HPDE6-E6E7 (cell line): ENCODE data around the gene REXO1.

Experiments used
- DNase-seq: peaks from one replicate; pipeline ENCODE4 v3.0.0; 2011; ENCODE audit warnings: missing footprints; ENCODE audit errors: extremely low spot score

The REXO1 gene

DNA sequence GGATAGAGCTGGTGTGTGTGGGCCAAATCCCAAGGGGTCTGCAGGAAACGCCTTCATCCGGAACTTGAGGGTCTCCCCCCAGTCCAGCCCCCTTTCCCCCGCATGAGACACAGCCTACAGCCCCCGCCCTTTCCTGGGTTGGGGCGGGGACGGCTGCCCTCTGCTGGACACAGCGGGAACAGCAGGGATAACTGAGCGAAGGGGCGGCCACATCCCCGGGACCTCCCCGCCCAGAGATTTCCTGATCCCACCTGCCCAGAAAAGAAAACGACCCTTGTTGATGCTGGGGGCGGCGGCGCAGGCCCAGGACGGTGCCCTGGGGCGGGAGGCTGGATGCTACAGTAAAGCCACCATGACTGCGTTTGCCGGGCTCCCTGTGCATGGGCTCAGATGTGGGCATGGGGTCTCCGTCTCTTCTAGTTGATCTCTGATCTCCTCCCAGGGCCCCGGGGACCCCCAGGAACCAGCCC is 80.8 kb downstream of the REXO1 start:
- peak; percentile 46 for DNase-seq

DNA sequence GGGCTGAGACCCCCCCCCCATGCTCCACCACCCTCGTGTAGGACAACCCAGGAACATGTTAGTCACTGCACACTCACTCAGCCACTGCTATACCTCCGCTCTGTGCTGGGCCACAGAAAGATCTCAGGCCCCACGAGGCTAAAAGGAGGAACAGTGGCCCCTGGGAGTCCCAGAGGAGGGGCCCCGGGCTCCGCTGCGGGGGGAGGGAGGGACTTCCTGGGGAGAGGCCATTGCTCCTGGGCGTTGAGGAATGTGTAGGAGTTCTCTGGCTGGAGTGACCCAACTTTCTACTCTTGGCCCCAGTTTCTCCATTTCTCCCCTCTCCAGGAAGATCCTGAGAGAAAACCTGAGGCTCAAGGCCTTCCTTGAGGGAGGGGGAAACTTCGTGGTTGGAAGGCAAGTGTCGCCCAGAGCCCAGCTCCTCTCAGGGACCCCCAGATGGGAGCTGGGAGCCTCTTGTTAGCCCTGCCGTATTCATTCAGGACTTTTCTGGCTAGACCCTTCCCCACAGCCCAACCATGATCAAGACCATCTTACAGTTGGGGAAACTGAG is 81.4 kb downstream of the REXO1 start:
- DNase-seq = no peak

- no peak for DNase-seq
These were observed 82.1 kb downstream of the REXO1 start for GRCh38 chr19:1765904-1766799.
